ENCODE results near the gene TGM3. TPM values are rescaled to one million over a fixed set of nuclear protein-coding genes. Genes with fewer than 3 reads are reported as not detected.

TGM3 gene
- total and polyA plus RNA-seq, 2 of the 4 experiments (the other 2 are of a cell fraction): not detected

DNA sequence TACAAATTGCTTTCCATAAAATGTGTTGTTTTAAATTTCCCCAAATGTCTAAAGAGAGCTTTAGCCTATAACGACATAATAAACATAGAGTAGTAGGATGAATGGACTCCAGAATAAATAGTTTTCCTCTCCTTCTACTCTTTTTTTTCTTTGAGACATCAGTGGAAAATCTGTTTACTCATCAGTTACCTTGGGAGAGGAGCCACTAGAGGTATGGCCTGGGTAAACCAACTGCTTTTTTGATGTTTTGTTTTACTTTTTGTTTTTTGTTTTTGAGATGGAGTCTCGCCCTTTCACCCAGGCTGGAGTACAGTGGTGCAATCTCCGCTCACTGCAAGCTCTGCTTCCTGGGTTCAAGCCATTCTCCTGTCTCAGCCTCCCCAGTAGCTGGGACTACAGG, 8.3 kb upstream of the TGM3 start:
- peaks cover 4% of the 10 kb centered on the region; the same call in 1 of the 2 replicates for H3K27me3 ChIP-seq (ENCODE audit: control insufficient read depth, insufficient read depth, low read length)
- in situ Hi-C loops (cut with MboI; ENCODE audit: low sequenced_read_pairs) (no loop called here), dilution Hi-C loops (cut with HindIII; ENCODE audit: low sequenced_read_pairs, unreplicated experiment) (no loop called here), intact Hi-C loops (cut with micrococcal nuclease) (no loop called here)
- H3K79me1 ChIP-seq (ENCODE audit: low read depth in 1 of 2, low read length in 2 of 2): no peaks in the 10 kb centered on the region
- no peak overlapping the region for H3K4me2 ChIP-seq (ENCODE audit: low read depth, low read length)
- no peak overlapping the region for H2BK20ac ChIP-seq (ENCODE audit: low read depth, low read length)
- no peaks in the 10 kb centered on the region for H3K9me3 ChIP-seq (ENCODE audit: control insufficient read depth, insufficient read depth, low read length)
- CTCF ChIA-PET: no interaction called here
- no peak overlapping the region for H2BK15ac ChIP-seq (ENCODE audit: low read depth, low read length)
- POLR2A ChIA-PET (ENCODE audit: unreplicated experiment): no interaction called here
- H3K23ac ChIP-seq (ENCODE audit: low read depth, low read length): no peak overlapping the region
- H3K36me3 ChIP-seq (ENCODE audit: control insufficient read depth, insufficient read depth, low read length): no peaks in the 10 kb centered on the region
- H3K4me1 ChIP-seq (ENCODE audit: control insufficient read depth, insufficient read depth, low read length): no peaks in the 10 kb centered on the region
- no peak overlapping the region for H3K14ac ChIP-seq (replicated peaks; ENCODE audit: low read depth, low read length)
- BruUV-seq (replicated peaks): no TSS peak
- no peak for DNase-seq
- H3K4ac ChIP-seq (ENCODE audit: low read depth, low read length): no peak overlapping the region
- H3K4me3 ChIP-seq (ENCODE audit: insufficient read depth, low read depth, low read length): no peak overlapping the region
- H2BK5ac ChIP-seq (ENCODE audit: low read depth, low read length, poor library complexity, severe bottlenecking): no peak overlapping the region
- H4K8ac ChIP-seq (ENCODE audit: low read depth in 2 of 2, low read length in 2 of 2): no peak overlapping the region
- H2AFZ ChIP-seq (replicated peaks; ENCODE audit: low read length, poor library complexity): no peak overlapping the region
- no peak overlapping the region for H4K5ac ChIP-seq (ENCODE audit: low read depth, low read length)
- H4K91ac ChIP-seq (ENCODE audit: insufficient read depth, low read depth, low read length): no peak overlapping the region
- H2AK5ac ChIP-seq (ENCODE audit: low read depth, low read length): no peak overlapping the region
- H3K9ac ChIP-seq (ENCODE audit: low read depth, low read length): no peak overlapping the region
- ATAC-seq (ENCODE audit: low read depth): no peak
- H3K27ac ChIP-seq (ENCODE audit: insufficient read depth, low read length): no peak overlapping the region
- no peak overlapping the region for H3K56ac ChIP-seq (ENCODE audit: extremely low read depth, insufficient read depth, low read length)
- no peaks in the 10 kb centered on the region for H3K9me1 ChIP-seq (ENCODE audit: insufficient read depth, low read length)
- WGBS, 2 experiments (ENCODE audit: extremely low coverage in 2 of 2, insufficient read length in 1 of 2): no CpG with 5 or more reads among the region's 3 CpGs
- TF ChIP-seq, protein P1, sequence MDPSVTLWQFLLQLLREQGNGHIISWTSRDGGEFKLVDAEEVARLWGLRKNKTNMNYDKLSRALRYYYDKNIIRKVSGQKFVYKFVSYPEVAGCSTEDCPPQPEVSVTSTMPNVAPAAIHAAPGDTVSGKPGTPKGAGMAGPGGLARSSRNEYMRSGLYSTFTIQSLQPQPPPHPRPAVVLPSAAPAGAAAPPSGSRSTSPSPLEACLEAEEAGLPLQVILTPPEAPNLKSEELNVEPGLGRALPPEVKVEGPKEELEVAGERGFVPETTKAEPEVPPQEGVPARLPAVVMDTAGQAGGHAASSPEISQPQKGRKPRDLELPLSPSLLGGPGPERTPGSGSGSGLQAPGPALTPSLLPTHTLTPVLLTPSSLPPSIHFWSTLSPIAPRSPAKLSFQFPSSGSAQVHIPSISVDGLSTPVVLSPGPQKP (IDR thresholded peaks at IDR 0.05; ENCODE audit: borderline replicate concordance, low read depth, low read length): no peak
- TF ChIP-seq NFE2L2 (IDR thresholded peaks at IDR 0.05; ENCODE audit: low read depth, low read length) (no peak), FOS (IDR thresholded peaks at IDR 0.05; ENCODE audit: low read depth, low read length) (no peak), POLR2A (IDR thresholded peaks at IDR 0.05; ENCODE audit: low read depth, low read length) (no peak), SMC3 (IDR thresholded peaks at IDR 0.05; ENCODE audit: low read depth, low read length) (no peak), CEBPB (IDR thresholded peaks at IDR 0.05; ENCODE audit: low read depth, low read length) (no peak), RFX5 (IDR thresholded peaks at IDR 0.05; ENCODE audit: low read depth, low read length) (no peak), CHD1 (IDR thresholded peaks at IDR 0.05; ENCODE audit: low read depth, low read length) (no peak), BHLHE40 (IDR thresholded peaks at IDR 0.05; ENCODE audit: low read depth, low read length) (no peak), RAD21 (IDR thresholded peaks at IDR 0.05; ENCODE audit: low read length) (no peak), RCOR1 (IDR thresholded peaks at IDR 0.05; ENCODE audit: insufficient replicate concordance, low read length) (no peak), MXI1 (IDR thresholded peaks at IDR 0.05; ENCODE audit: borderline replicate concordance, low read depth, low read length) (no peak), MAFK (IDR thresholded peaks at IDR 0.05; ENCODE audit: low read depth, low read length) (no peak), MAZ (IDR thresholded peaks at IDR 0.05; ENCODE audit: borderline replicate concordance, low read depth, low read length) (no peak)
- TF ChIP-seq, protein P2, sequence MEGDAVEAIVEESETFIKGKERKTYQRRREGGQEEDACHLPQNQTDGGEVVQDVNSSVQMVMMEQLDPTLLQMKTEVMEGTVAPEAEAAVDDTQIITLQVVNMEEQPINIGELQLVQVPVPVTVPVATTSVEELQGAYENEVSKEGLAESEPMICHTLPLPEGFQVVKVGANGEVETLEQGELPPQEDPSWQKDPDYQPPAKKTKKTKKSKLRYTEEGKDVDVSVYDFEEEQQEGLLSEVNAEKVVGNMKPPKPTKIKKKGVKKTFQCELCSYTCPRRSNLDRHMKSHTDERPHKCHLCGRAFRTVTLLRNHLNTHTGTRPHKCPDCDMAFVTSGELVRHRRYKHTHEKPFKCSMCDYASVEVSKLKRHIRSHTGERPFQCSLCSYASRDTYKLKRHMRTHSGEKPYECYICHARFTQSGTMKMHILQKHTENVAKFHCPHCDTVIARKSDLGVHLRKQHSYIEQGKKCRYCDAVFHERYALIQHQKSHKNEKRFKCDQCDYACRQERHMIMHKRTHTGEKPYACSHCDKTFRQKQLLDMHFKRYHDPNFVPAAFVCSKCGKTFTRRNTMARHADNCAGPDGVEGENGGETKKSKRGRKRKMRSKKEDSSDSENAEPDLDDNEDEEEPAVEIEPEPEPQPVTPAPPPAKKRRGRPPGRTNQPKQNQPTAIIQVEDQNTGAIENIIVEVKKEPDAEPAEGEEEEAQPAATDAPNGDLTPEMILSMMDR (conservative IDR thresholded peaks at IDR 0.05; ENCODE audit: low read depth, low read length): no peak
- TF ChIP-seq, protein P3, sequence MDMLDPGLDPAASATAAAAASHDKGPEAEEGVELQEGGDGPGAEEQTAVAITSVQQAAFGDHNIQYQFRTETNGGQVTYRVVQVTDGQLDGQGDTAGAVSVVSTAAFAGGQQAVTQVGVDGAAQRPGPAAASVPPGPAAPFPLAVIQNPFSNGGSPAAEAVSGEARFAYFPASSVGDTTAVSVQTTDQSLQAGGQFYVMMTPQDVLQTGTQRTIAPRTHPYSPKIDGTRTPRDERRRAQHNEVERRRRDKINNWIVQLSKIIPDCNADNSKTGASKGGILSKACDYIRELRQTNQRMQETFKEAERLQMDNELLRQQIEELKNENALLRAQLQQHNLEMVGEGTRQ (IDR thresholded peaks at IDR 0.05; ENCODE audit: low read depth, low read length): no peak
- H4K20me1 ChIP-seq (ENCODE audit: insufficient read depth, low read length): no peaks in the 10 kb centered on the region
- H3K18ac ChIP-seq (ENCODE audit: low read depth, low read length): no peak overlapping the region
- H2AK9ac ChIP-seq (replicated peaks; ENCODE audit: low read depth, low read length, poor library complexity): no peak overlapping the region
- no peak overlapping the region for H2BK120ac ChIP-seq (ENCODE audit: low read depth, low read length)
